SJSA1 (cell line): ENCODE results near the gene FAM163B. TPM values are rescaled to one million over a fixed set of nuclear protein-coding genes. Genes with fewer than 3 reads are reported as not detected.
"Not testable (repeated sequence)": the region's sequence is repeated elsewhere in the genome, so short reads cannot be mapped to it uniquely, and the experiment has no call there.

Experiments
- DNase-seq, 2 experiments: peaks; one replicate each; pipeline ENCODE4 v3.0.0-alpha.2; 2015 to 2020; ENCODE audit warnings: low spot score in 2 of 2, low read depth in 1 of 2
- H3K27ac ChIP-seq: fragments of 250-450 bp; sonication (Bioruptor Pico); 2 replicates; pipeline ENCODE4 v1.5.1; 2020; ENCODE audit warnings: mild to moderate bottlenecking, moderate library complexity
- H3K27me3 ChIP-seq: fragments of 250-450 bp; sonication (Bioruptor Pico); replicated peaks from 2 replicates; pipeline ENCODE4 v1.5.1; 2020; ENCODE audit warnings: mild to moderate bottlenecking, moderate library complexity
- H3K36me3 ChIP-seq: fragments of 250-450 bp; sonication (Bioruptor Pico); 2 replicates; pipeline ENCODE4 v1.5.1; 2020; ENCODE audit warnings: mild to moderate bottlenecking
- H3K4me1 ChIP-seq: fragments of 250-450 bp; sonication (Bioruptor Pico); replicated peaks from 2 replicates; pipeline ENCODE4 v1.6.1; 2021; ENCODE audit warnings: mild to moderate bottlenecking
- H3K4me3 ChIP-seq: fragments of 250-450 bp; sonication (Bioruptor Pico); 2 replicates; pipeline ENCODE4 v1.5.1; 2020; ENCODE audit warnings: mild to moderate bottlenecking
- H3K9me3 ChIP-seq: fragments of 250-450 bp; sonication (Bioruptor Pico); replicated peaks from 2 replicates; pipeline ENCODE4 v1.5.1; 2020; ENCODE audit warnings: mild to moderate bottlenecking
- total RNA-seq: library from RNA; depleted of rRNA; stranded (reverse); fragments of >200 nt; shearing (Covaris generic); gene quantifications from 2 replicates; pipeline ENCODE4 v1.2.3, GENCODE V29; 2014

FAM163B gene
- total RNA-seq, 1 experiment from 2014 or later = not detected

DNA sequence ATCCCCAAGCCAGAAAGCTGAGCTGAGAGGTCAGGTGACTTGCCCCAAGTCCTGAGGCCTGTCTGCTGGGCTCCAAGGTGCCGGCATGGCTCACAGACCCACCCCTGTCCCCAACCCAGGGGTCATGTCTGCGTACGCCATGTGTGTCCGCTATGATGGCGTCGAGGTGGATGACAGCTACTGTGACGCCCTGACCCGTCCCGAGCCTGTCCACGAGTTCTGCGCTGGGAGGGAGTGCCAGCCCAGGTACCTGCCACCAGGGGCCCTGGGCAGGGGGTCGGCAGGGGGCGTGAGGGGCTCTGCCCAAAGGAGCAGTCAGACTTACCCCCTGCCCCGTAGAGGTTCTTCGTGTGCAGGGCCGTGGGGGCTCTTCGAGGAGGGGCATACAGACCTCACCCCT, 42.4 kb downstream of the FAM163B start:
- no peaks in the 10 kb centered on the region; the same call in 1 of the 2 replicates for H3K27me3 ChIP-seq
- H3K27ac ChIP-seq = no peak overlapping the region
- no peaks in the 10 kb centered on the region for H3K36me3 ChIP-seq
- H3K4me1 ChIP-seq = no peaks in the 10 kb centered on the region
- H3K4me3 ChIP-seq = no peak overlapping the region
- DNase-seq = no peak
- H3K9me3 ChIP-seq = no peaks in the 10 kb centered on the region

DNA sequence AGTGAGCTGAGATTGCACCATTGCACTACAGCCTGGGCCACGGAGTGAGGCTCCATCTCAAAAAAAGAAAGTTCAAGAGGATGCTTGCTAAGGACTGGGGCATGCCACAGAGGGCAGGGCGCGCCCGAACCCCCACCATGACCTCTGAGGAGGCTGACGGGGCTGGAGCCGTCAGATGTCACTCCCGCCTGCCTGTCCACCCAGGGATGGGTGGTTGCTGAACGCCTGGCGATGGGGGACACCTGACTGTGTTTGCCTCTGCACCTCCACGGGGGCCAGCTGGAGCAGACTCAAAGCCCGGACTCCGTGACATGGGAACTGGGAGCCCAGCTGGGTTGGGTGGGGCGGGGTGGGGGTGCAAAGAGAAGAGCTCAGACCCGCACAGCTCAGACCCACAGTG, 42.8 kb downstream of the FAM163B start:
- DNase-seq = no peak
- Histone ChIP-seq H3K27me3 (no peaks in the 10 kb centered on the region), H3K36me3 (no peaks in the 10 kb centered on the region), H3K27ac (no peak overlapping the region), H3K4me1 (no peaks in the 10 kb centered on the region), H3K4me3 (no peak overlapping the region), H3K9me3 (no peaks in the 10 kb centered on the region)

DNA sequence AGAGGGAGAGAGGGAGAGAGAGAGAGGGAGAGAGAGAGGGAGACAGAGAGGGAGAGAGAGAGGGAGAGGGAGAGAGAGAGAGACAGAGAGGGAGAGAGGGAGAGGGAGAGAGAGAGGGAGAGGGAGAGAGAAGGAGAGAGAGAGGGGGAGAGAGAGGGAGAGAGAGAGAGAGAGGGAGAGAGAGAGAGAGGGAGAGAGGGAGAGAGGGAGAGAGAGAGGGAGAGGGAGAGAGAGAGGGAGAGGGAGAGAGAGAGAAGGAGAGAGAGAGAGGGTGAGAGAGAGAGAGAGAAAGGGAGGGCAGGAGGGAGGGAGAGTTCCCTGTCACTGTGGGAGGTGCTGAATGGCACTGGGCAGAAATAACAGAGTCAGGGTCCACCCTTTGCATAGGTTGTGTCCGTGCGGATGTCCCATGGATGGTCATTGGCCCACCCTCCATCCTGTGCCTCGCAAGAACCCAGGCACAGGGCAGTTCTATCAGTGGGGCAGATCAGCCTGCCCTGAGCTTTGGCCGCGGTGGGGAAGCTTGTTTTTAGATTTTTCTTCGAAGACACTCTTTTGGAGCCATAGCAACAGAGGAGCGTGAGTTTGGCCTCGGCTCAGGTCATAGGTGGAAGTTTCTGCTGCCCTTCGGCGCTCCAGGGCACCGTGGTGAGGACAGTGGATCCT, 44.6 kb downstream of the FAM163B start:
- H3K27me3 ChIP-seq = no peaks in the 10 kb centered on the region
- no peaks in the 10 kb centered on the region for H3K36me3 ChIP-seq
- no peak overlapping the region for H3K4me3 ChIP-seq
- no peak for DNase-seq
- H3K9me3 ChIP-seq = no peaks in the 10 kb centered on the region
- no peaks in the 10 kb centered on the region for H3K4me1 ChIP-seq
- no peak overlapping the region for H3K27ac ChIP-seq

DNA sequence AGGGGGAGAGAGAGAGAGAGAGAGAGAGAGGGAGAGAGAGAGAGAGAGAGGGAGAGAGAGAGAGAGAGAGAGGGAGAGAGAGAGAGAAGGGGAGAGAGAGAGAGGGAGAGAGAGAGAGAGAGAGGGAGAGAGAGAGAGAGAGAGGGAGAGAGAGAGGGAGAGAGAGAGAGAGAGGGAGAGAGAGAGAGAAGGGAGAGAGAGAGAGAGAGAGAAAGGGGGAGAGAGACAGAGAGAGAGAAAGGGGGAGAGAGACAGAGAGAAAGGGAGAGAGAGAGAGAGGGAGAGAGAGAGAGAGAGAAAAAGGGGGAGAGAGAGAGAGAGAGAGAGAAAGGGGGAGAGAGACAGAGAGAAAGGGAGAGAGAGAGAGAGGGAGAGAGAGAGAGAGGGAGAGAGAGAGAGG, 45.4 kb downstream of the FAM163B start:
- not testable (repeated sequence) for H3K27me3 ChIP-seq, H3K4me1 ChIP-seq, DNase-seq

DNA sequence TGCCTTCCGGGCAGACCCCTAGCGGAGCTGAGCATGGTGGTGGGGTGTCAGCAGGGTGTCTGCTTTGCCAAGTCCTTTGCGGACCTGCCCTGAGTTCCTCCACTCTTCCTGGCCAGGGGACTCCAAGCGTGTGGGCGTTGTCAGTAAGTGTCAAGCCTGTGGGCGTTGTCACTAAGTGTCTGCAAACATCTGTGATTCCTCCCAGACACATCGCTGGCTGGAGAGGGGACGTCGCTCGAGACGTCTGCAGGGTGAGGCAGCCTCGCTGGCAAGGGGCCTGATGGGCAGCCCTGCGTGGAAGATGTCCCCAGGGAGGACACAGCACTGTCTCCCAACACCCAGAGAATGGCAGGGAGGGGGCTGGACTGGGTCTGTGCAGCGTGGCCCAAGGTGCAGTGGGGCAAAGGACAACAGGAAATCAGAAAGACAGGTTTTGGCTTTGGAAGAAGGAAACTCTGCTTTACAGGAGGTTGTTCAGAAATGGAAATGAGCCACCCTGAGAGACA, 45.8 kb downstream of the FAM163B start:
- no peak overlapping the region for H3K27ac ChIP-seq
- no peaks in the 10 kb centered on the region for H3K9me3 ChIP-seq
- H3K4me3 ChIP-seq = no peak overlapping the region
- H3K4me1 ChIP-seq = peaks cover 8% of the 10 kb centered on the region
- no peaks in the 10 kb centered on the region for H3K27me3 ChIP-seq
- no peak for DNase-seq
- H3K36me3 ChIP-seq = no peaks in the 10 kb centered on the region

More for the DNA sequence above, 45.4 kb downstream of the FAM163B start:
- H3K27ac ChIP-seq, H3K4me3 ChIP-seq, H3K9me3 ChIP-seq, H3K36me3 ChIP-seq: not testable (repeated sequence)

DNA sequence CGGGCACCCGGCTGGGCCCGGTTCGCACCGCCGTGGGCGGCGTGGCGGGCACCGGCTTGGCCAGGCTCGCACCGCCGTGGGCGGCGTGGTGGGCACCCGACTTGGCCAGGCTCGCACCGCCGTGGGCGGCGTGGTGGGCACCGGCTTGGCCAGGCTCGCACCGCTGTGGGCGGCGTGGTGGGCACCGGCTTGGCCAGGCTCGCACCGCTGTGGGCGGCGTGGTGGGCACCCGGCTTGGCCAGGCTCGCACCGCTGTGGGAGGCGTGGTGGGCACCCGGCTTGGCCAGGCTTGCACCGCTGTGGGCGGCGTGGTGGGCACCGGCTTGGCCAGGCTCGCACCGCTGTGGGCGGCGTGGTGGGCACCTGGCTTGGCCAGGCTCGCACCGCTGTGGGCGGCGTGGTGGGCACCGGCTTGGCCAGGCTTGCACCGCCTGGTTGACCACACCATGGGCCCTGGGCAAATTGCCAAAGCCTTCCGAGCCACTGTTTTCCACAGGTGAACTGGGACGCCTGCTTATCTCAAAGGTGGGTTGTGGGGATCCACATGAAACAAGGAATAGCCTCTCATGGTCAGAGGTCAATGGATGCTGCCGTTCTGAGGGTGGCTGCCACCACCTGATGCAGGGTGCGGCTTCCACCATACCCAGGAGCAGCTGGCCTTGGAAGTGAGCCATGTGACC, 46.4 kb downstream of the FAM163B start:
- no peaks in the 10 kb centered on the region for H3K27me3 ChIP-seq
- H3K4me3 ChIP-seq = no peak overlapping the region
- H3K9me3 ChIP-seq = no peaks in the 10 kb centered on the region
- H3K36me3 ChIP-seq = no peaks in the 10 kb centered on the region
- no peak overlapping the region for H3K27ac ChIP-seq
- H3K4me1 ChIP-seq = peaks cover 14% of the 10 kb centered on the region
- no peak for DNase-seq

DNA sequence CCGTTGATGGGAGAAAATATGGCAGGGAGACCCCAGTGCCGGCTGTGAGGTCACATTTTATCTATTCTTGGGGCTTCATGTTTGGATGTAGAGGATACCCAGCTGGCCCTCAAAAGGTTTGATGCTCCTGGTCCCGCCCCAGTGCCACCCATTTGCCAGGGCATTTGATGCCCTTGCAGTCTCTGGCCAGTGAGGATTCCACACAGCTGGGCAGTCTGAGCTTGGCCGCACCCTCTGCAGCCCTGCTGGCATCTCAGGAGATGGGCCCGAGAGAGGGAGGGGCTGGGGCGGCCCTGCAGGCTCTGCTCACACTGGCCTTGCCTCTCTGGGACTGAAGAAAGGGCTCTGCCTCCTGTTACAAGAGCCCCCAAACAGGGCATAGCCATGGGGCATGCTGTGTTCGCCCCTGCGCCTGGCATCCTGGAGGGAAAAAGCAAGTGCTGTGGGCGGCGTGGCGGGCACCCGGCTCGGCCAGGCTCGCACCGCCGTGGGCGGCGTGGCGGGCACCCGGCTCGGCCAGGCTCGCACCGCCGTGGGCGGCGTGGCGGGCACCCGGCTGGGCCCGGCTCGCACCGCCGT, 47.1 kb downstream of the FAM163B start:
- no peak for DNase-seq
- peaks cover 20% of the 10 kb centered on the region for H3K4me1 ChIP-seq
- H3K9me3 ChIP-seq = no peaks in the 10 kb centered on the region
- no peak overlapping the region for H3K4me3 ChIP-seq
- H3K36me3 ChIP-seq = no peaks in the 10 kb centered on the region
- H3K27me3 ChIP-seq = no peaks in the 10 kb centered on the region
- no peak overlapping the region for H3K27ac ChIP-seq

DNA sequence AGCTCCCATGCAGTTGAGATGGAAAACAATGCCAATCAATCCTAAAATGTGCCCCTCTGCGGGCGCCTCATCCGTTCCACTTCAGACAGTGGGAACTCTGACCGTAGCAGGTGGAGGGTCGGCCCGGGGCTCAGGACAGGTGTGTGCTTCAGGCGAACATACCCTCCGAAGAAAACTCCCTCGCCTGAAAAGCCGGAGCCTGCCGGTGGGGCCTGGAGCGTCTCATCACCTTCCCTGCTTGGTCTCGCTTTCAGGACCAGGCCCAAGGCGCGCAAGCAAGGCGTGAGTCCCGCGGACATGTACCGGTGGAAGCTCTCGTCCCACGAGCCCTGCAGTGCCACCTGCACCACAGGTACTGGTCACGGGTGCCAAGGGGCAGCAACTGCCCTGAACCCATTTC, 48.2 kb downstream of the FAM163B start:
- no peaks in the 10 kb centered on the region for H3K27me3 ChIP-seq
- H3K27ac ChIP-seq = no peak overlapping the region
- H3K9me3 ChIP-seq = no peaks in the 10 kb centered on the region
- DNase-seq = no peak
- H3K36me3 ChIP-seq = no peaks in the 10 kb centered on the region
- H3K4me1 ChIP-seq = peaks cover 20% of the 10 kb centered on the region
- H3K4me3 ChIP-seq = no peak overlapping the region

DNA sequence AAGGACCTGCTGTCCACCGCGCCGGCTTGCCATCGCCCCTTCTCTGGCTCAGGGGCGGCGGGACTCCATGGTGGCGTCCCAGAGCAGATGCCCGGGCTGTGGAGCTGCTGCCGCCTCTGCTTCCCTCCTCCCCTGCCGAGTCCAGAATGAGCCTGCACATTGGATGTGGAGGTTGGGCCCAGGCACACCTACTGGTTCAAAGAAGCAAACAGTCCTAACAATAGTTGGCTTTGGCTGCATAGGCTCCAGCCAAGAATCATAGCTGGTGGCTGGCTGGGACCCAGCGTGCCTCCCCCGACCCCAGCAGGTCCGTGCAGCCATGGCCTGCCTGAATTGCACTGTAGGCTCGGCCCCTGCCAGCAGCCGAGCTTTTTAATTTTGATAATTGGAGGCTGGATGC, 48.9 kb downstream of the FAM163B start:
- Histone ChIP-seq H3K27me3 (no peaks in the 10 kb centered on the region), H3K4me3 (no peak overlapping the region), H3K27ac (no peak overlapping the region), H3K36me3 (no peaks in the 10 kb centered on the region), H3K4me1 (peaks cover 20% of the 10 kb centered on the region), H3K9me3 (no peaks in the 10 kb centered on the region)
- no peak for DNase-seq

DNA sequence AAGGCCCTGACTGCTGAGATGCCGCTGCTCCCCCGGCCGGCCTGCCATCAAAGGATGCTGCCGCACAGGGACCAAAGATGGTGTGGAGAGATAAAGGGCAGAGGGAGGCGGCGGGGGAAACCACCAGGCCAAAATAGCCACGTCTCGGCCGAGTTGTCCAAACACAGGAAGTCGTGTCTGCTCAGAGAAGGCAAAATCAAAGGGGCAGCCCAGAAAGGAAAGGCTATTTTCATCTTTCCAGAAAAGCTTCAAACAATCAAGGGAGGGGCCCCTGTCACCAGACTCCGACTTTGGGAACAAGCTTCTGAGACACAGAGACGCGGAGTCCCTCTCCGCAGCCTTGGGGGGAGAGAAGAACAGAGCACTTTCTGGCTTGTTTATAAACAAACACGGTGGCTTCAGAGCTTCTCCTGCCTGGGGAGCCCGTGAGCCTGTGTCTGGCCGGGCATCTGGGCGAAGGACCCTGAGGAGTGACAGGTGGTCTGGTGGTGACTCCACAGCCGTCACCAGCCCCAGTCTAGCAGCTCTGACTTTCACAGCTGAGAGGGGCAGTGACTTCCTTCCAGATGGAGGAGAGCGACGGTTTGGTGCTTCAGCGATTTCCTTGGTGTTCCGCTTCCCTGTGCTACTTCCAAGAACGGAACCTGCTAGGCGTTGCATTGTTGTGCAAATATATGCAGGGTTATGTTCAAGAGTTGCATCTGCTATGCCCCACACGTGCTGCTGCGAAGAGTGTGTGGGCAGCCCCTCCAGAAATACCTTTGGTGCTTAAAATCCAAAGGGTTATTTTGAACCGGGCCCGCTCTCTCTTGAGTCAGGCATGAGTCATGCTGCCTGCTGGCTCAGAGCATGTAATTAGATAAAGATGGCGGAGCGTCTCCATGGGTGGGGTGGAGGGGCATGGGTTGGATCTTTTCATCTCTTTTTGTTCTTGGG, 50.7 kb downstream of the FAM163B start:
- Histone ChIP-seq H3K4me1 (peaks cover 20% of the 10 kb centered on the region), H3K9me3 (no peaks in the 10 kb centered on the region), H3K27ac (peak overlapping the region; percentile 46), H3K4me3 (peak overlapping the region; percentile 6; the same call in 1 of the 2 replicates), H3K36me3 (no peaks in the 10 kb centered on the region), H3K27me3 (no peaks in the 10 kb centered on the region)
- peak; percentile 83 to 85 for DNase-seq

DNA sequence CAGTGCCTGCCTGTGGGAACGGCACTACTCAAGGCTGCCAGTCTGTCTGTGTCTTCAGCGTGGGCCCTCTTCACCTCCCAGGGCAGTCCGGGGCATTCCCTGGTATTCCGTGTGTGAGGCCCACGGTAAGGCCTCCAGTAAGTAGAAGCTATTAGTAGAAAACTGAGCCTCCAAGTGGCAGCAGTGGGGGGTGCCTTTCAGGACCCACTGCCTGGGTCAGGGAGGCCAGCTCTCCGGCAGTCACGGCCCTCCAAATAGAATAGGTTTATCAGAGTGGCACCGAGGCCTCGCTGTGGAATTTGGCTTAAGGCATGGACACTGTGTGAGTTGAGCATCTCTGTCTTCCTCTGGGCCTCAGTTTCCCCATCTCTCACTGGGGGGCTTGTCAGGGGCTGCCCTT, 51.6 kb downstream of the FAM163B start:
- Histone ChIP-seq H3K4me3 (no peak overlapping the region), H3K4me1 (peaks cover 20% of the 10 kb centered on the region), H3K27ac (no peak overlapping the region), H3K9me3 (no peaks in the 10 kb centered on the region), H3K36me3 (no peaks in the 10 kb centered on the region), H3K27me3 (no peaks in the 10 kb centered on the region)
- no peak for DNase-seq

DNA sequence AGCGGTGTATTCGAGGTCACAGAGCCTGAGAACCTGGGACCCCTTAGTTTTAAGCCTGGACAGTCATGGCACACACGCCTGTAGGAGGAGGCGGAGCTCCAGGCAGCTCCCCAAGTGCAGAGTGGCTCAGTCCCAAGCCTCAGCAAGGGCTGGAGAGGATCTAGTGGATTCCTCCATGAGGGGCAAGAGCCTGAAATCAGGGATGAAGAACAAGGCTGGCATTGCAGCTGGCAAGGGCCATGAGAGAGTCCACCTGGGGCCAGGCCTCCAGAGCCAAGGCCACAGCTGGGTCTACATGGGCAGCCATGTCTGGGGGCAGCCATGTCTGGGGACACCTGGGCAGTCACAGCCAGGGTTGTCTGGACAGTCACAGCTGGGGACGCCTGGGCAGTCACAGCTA, 52.8 kb downstream of the FAM163B start:
- Histone ChIP-seq H3K4me3 (no peak overlapping the region), H3K4me1 (peaks cover 20% of the 10 kb centered on the region), H3K27ac (no peak overlapping the region), H3K27me3 (no peaks in the 10 kb centered on the region), H3K9me3 (no peaks in the 10 kb centered on the region), H3K36me3 (no peaks in the 10 kb centered on the region)
- DNase-seq = no peak

DNA sequence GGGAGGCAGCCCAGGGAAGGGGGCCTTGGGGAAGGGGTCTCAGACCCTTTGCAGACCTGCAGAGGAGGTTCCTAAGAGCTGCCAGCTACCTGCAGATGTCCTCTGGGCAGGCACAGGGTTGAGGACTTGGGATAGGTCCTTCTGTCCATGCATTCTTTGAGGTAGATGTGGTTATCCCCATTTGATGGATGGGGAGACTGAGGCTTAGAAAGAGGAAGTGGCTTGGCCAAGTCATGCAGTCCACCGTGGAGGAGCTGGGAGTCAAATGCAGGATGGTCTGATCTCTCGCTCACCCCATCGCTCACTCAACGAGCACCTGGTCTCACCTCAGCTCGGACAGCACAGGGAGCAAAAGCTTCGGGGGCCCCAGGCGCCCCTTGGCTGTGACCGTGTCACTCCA, 54.5 kb downstream of the FAM163B start:
- peaks cover 20% of the 10 kb centered on the region for H3K4me1 ChIP-seq
- no peaks in the 10 kb centered on the region for H3K9me3 ChIP-seq
- H3K36me3 ChIP-seq = no peaks in the 10 kb centered on the region
- no peak overlapping the region for H3K27ac ChIP-seq
- DNase-seq = no peak
- H3K4me3 ChIP-seq = no peak overlapping the region
- H3K27me3 ChIP-seq = no peaks in the 10 kb centered on the region
